GM19238 (cell line): ENCODE results near the gene CTIF.
A peak's percentile ranks its signal among the peaks of the same experiment; 100 is the strongest.

ENCODE experiments used
- DNase-seq: peaks from one replicate; pipeline ENCODE4 v3.0.0; 2011; ENCODE audit warnings: low spot score; ENCODE audit not compliant: insufficient read length

CTIF gene

GRCh38 chr18:48771641-48772375, 233.0 kb downstream of the CTIF start:
- DNase-seq: no peak

DNA sequence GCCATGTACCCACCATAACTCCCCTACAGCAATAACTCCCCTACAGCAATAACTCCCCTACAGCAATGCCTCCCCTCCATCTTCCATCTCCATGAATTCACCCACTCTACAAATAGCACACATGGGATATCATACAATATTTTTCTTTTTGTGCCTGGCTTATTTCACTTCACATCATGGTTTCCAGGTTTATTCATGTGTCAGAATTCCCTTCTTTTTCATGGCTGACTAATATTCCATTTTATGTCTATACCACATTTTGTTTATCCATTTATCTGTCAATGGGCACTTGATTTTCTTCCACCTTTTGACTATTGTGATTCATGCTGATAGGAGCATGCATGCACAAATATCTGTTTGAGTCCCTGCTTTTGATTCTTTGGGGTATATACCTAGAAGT, 233.6 kb downstream of the CTIF start:
- DNase-seq: no peak

- DNase-seq: no peak
Observed at GRCh38 chr18:48773821-48774220, 235.0 kb downstream of the CTIF start.

DNA sequence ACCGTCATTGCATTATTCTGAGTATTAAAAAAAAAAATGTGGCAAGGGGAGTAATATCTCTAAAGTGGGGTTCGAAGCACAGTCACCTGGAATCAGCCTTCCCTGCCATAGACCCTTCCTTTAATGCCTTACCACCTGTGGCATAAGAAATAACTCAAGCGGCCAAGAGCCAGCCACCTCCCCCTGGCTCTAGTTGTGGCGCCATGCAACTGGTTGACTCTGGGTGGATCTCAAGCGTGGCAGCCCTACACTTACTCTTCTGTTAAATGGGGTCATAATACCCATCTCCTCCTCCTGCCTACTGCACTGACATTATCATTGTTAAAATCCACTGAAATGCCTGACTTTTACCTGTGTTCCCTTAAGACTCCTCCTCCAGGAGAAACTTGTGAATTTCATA, 236.1 kb downstream of the CTIF start:
- DNase-seq: no peak

DNA sequence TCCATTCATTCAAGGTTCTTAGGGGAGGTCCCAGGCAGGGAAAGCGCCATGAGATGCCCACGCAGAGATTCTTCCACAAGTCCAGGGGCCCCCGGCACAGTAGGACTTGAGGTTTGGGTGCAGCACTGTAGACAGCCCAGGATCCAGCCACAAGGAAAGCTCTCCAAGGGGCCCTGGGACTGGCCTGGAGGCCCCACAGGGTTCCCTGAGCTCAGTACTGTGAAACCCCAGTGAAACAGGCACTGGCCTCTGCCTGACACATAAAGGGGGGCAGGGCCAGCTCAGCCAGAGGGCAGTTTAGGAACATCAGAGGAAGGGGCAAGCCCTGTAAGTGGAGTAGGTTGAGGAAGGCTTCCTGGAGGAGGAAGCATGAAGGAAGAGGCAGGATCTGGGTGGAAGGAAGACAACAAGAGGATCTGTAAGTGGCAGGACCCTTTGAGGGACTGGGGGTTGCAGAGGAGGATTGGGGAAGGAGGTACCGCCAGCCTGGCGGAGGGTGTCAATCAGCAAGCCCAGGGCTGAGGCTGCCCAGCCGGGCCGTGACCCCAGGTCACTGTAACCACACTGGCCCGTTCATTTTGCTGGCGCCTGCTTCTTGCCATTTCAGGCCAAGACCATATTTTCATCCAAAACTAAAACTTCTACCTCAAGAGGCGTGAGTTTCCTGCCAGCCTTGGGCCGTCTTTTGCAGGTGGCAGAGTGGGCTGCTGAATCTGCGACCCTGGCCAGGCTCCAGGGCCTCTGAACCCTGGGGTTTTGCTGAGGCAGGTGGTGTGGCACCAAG, 236.7 kb downstream of the CTIF start:
- DNase-seq: no peak

DNA sequence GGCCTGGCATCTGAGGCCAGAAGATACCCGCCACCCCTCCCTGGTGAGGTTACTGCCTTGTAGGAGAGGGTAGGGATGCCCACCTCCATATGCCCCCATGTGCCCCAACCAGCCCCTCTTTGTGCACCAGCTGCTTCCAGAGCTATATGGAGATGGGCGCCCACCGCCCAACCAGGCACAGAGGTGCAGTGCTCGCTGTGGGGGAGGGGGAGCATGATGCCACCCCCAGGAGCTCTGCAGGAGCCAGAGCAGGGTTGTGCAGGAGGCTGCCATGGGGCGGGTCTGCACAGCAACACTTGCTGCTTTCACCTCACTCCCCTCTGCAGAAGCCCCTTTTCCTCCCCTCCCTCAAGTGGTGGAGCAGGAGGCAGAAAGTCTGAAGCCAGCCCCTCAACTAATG, 237.3 kb downstream of the CTIF start:
- no peak for DNase-seq

- DNase-seq: no peak
Observed at GRCh38 chr18:48776641-48777025, 237.8 kb downstream of the CTIF start.

GRCh38 chr18:48777026-48777743, 238.4 kb downstream of the CTIF start:
- DNase-seq: peak; percentile 86

DNA sequence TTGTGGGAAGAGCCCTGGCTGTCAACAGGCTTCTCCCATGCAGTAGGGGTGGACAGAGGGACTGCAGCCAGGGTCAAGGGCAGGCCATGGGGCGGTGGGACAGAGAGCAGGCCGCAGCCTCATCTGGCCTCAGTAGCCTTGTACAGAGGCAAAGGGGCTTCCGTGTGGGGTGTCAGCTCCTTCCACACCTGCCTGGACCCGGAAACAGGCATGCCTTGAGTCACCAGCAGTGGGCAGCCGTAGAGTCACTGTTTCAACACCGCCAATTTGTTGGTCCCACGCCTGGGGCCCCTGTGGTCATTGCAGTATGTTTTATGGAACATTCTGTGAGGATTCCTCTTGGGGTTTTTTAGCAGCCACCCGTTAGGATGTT, 238.9 kb downstream of the CTIF start:
- no peak for DNase-seq

GRCh38 chr18:48778344-48779011, 239.6 kb downstream of the CTIF start:
- DNase-seq: no peak

DNA sequence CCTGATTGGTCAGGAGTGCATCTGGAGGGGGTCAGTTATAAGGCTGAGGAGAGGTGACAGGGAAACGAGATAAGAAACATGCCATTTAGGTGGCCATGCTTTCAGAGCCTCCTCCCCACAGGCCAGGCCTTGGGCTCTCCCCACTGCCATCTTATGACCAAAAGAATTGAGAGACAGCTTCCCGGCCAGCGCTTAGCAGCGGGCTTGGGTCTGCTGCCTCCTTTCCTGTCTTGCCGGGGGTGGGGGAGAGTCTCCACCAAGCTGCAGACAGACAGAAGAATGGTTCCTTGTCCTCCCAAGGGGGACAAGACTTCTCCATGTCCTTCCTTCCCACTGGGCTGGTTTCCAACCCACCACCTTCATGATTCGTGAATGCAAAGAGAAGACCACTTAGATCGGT, 240.6 kb downstream of the CTIF start:
- DNase-seq: no peak

DNA sequence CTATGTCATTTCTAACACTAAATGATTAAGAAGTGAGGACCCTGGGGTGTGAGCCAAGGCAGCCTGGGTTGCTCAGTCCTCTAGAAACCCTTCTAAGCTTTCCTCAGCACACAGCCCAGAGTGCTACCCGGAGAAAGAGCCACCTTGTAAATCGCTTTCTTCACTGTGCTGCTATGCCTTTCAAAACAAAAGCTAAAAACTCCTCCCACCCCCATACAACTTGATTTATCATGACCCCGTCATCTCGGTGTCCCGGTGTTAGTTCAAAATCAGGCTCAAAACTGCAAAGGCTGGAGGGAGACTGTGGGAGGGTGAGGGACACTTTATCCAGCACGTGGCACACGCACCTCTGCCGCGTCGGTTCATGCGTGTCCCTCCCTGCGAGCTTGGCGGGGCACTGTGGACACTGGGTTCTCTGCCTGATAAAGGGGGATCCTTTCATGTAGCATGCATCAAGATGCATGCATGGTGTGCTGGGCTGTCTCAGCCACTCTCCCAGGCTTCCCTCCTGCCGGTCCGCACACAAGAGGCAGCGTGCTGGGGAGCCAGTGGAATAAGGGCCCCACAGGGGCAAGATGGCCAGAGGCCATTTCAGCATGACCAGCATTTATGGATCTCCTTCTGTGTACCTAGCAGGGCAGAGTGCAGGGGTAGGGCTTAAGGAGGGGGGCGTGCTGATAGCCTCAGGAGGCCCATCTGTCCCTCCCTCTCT, 241.5 kb downstream of the CTIF start:
- no peak for DNase-seq

- no peak for DNase-seq
Observed at GRCh38 chr18:48780913-48781162, 242.0 kb downstream of the CTIF start.

- DNase-seq: no peak
Observed at GRCh38 chr18:48781163-48781987, 242.5 kb downstream of the CTIF start.

- no peak for DNase-seq
Observed at GRCh38 chr18:48781988-48782363, 243.1 kb downstream of the CTIF start.

DNA sequence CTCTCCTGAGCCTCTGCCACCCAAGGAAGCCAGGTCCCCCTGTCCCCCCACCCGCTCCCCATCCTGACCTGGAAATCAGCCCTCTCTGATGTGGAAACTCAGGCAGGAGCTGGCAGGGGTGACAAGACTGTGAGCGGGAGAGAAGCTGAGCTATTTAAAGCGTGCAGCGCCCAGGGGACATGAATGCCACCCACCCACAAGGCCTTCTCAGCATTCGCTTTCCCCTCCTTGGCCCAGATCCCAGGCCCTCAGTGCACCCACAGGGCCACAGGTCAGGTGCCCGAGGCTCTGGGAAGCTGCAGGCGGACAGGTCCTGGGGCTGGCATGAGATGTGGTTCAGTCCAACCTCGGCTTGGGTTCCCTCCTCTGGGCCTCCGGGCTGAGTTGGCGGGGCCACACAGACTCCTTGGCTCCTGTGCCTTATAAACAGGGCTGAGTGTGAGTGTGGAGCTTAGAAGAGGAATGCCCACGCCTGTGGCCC, 243.6 kb downstream of the CTIF start:
- DNase-seq: no peak

- DNase-seq: no peak
Observed at GRCh38 chr18:48783616-48784520, 245.0 kb downstream of the CTIF start.

GRCh38 chr18:48784656-48785055, 245.8 kb downstream of the CTIF start:
- DNase-seq: peak; percentile 43

GRCh38 chr18:48785091-48785614, 246.3 kb downstream of the CTIF start:
- peak; percentile 88 for DNase-seq
